Left ventricle myocardium inferior (tissue), 1 donor: ENCODE data around the gene PCBP1. TPM values are rescaled to one million over a fixed set of nuclear protein-coding genes. Genes with fewer than 3 reads are reported as not detected.
A peak's percentile ranks its signal among the peaks of the same experiment; 100 is the strongest.
"Not testable (repeated sequence)": the region's sequence is repeated elsewhere in the genome, so short reads cannot be mapped to it uniquely, and the experiment has no call there.

Experiments used
- DNase-seq: peaks from one replicate; pipeline ENCODE4 v3.0.0-alpha.2; 2020
- H3K27ac ChIP-seq: fragments of 200-600 bp; replicated peaks from 2 replicates; pipeline ENCODE4 v1.8.0; 2021
- H3K27me3 ChIP-seq: fragments of 200-600 bp; 2 replicates; pipeline ENCODE4 v1.8.0; 2021; ENCODE audit warnings: low read depth
- H3K36me3 ChIP-seq: fragments of 200-600 bp; 2 replicates; pipeline ENCODE4 v1.8.0; 2021
- H3K4me1 ChIP-seq: fragments of 200-600 bp; 2 replicates; pipeline ENCODE4 v1.8.0; 2021
- H3K4me3 ChIP-seq: fragments of 200-600 bp; 2 replicates; pipeline ENCODE4 v1.8.0; 2021; ENCODE audit warnings: mild to moderate bottlenecking, moderate library complexity
- H3K9me3 ChIP-seq: fragments of 200-600 bp; replicated peaks from 2 replicates; pipeline ENCODE4 v1.8.0; 2021
- intact Hi-C: fragments of 100-400 bp; cut with micrococcal nuclease; formaldehyde crosslinking; loops from one replicate; pipeline ENCODE4 v1.11.0; 2022
- total RNA-seq: library from RNA; stranded (reverse); fragmentation: NEBNext Ultra II Directional; extraction: Animal tissue kit (Norgen Biotek cat#: 25700); gene quantifications from one replicate; pipeline ENCODE4 v1.2.1, GENCODE V29; 2021
- TF ChIP-seq, protein P1 (sequence below): fragments of 200-600 bp; IDR thresholded peaks from 2 replicates; pipeline ENCODE4 v1.8.0; 2021; ENCODE audit warnings: antibody characterized with exemption, mild to moderate bottlenecking, borderline replicate concordance
- donor health status: DM: no; HTN: yes; CAD: no; lungs with severe emphysema.

Gene PCBP1
- total RNA-seq, 1 donor from 2014 or later = 205 TPM

DNA sequence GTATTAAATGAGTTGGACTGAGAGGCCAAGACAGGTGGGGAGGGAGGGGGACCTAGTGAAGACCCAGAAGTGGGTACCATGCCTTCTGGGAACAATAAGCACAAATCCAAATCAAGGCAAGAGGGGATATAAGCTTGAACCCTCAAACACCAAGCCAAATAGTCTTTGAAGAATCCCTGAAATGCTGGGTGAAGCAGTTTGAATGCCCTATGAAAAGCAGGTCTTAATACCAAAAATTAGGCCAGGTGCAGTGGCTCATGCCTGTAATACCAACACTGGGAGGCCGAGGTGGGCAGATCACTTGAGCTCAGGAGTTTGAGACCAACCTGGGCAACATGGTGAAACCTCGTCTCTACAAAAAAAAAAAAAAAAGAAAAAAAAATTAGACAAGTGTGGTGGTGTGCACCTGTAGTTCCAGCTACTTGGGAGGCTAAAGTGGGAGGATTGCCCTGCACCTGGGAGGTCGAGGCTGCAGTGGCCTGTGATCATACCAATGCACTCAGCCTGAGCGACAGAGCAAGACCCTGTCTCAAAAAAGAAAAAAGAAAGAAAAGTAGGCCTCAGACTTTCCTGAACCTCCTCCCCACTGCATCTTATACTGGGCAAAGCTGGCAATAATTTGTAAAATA, 3.5 kb downstream of the PCBP1 start:
- Histone ChIP-seq H3K27ac (peak overlapping the region; percentile 100), H3K4me3 (no peak overlapping the region), H3K9me3 (no peaks in the 10 kb centered on the region), H3K36me3 (peaks cover 19% of the 10 kb centered on the region), H3K27me3 (no peaks in the 10 kb centered on the region), H3K4me1 (peaks cover 56% of the 10 kb centered on the region)
- TF ChIP-seq, protein P1, sequence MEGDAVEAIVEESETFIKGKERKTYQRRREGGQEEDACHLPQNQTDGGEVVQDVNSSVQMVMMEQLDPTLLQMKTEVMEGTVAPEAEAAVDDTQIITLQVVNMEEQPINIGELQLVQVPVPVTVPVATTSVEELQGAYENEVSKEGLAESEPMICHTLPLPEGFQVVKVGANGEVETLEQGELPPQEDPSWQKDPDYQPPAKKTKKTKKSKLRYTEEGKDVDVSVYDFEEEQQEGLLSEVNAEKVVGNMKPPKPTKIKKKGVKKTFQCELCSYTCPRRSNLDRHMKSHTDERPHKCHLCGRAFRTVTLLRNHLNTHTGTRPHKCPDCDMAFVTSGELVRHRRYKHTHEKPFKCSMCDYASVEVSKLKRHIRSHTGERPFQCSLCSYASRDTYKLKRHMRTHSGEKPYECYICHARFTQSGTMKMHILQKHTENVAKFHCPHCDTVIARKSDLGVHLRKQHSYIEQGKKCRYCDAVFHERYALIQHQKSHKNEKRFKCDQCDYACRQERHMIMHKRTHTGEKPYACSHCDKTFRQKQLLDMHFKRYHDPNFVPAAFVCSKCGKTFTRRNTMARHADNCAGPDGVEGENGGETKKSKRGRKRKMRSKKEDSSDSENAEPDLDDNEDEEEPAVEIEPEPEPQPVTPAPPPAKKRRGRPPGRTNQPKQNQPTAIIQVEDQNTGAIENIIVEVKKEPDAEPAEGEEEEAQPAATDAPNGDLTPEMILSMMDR = no peak
- intact Hi-C loops = no loop called here
- DNase-seq = no peak

DNA sequence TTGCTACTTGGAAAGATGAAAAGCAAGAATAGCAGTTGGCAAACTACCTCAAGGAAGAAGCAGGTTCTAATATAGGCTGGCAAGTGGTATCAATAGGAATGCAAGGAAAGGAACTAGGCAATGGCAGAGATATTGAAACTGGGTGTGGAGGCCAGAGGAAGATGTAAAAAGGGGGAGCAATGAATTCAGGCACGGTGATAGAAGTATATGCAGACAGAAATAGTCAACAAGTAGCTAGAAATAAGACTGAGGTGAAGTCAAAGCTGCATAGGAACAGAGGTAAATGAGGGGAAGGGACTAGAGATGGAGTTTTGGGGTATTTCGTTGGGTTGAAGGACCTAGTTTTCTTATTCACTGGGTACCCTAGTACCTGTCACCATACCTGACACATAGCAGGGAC, 4.1 kb downstream of the PCBP1 start:
- TF ChIP-seq, protein P1 = no peak
- DNase-seq = no peak
- intact Hi-C loops = no loop called here
- Histone ChIP-seq H3K4me1 (peaks cover 53% of the 10 kb centered on the region), H3K36me3 (peaks cover 19% of the 10 kb centered on the region), H3K27ac (peak overlapping the region; percentile 100), H3K27me3 (no peaks in the 10 kb centered on the region), H3K4me3 (no peak overlapping the region), H3K9me3 (no peaks in the 10 kb centered on the region)

- Histone ChIP-seq H3K27ac (peak overlapping the region; percentile 100), H3K27me3 (no peaks in the 10 kb centered on the region), H3K4me3 (no peak overlapping the region), H3K4me1 (peaks cover 49% of the 10 kb centered on the region), H3K36me3 (peaks cover 19% of the 10 kb centered on the region), H3K9me3 (no peaks in the 10 kb centered on the region)
- intact Hi-C loops = no loop called here
- no peak for DNase-seq
- TF ChIP-seq, protein P1 = no peak
Measured at GRCh38 chr2:70091816-70092215, 4.5 kb downstream of the PCBP1 start.

- DNase-seq, H3K9me3 ChIP-seq, H3K27ac ChIP-seq, H3K27me3 ChIP-seq, H3K4me3 ChIP-seq, intact Hi-C loops: not testable (repeated sequence)
- Histone ChIP-seq H3K36me3 (peaks cover 19% of the 10 kb centered on the region), H3K4me1 (peaks cover 47% of the 10 kb centered on the region)
Measured at GRCh38 chr2:70092576-70093243, 5.4 kb downstream of the PCBP1 start.

GRCh38 chr2:70094171-70094977, 7.1 kb downstream of the PCBP1 start:
- DNase-seq = no peak
- TF ChIP-seq, protein P1 = no peak
- Histone ChIP-seq H3K27me3 (no peaks in the 10 kb centered on the region), H3K4me3 (no peak overlapping the region), H3K9me3 (no peaks in the 10 kb centered on the region), H3K36me3 (peaks cover 12% of the 10 kb centered on the region), H3K4me1 (peaks cover 30% of the 10 kb centered on the region), H3K27ac (peak overlapping the region; percentile 81)
- intact Hi-C loops = no loop called here
